Measurements from ENCODE around the gene NOC2L.
"Not testable (repeated sequence)": the region's sequence is repeated elsewhere in the genome, so short reads cannot be mapped to it uniquely, and the experiment has no call there.

NOC2L gene

GRCh38 chr1:993379-993995 lies 34.4 kb upstream of the NOC2L start:
- DNase-seq (ENCODE audit: low read depth in 2 of 2): no peak

- DNase-seq (ENCODE audit: low read depth in 2 of 2): no peak
Measured at GRCh38 chr1:992362-992761, 33.3 kb upstream of the NOC2L start.

GRCh38 chr1:991895-992294 lies 32.8 kb upstream of the NOC2L start:
- no peak for DNase-seq (ENCODE audit: low read depth in 2 of 2)

- DNase-seq (ENCODE audit: low read depth in 2 of 2): not testable (repeated sequence)
Measured at GRCh38 chr1:991275-991674, 32.2 kb upstream of the NOC2L start.

GRCh38 chr1:988061-988460 lies 29.0 kb upstream of the NOC2L start:
- not testable (repeated sequence) for DNase-seq (ENCODE audit: low read depth in 2 of 2)

- DNase-seq (ENCODE audit: low read depth in 2 of 2): no peak
Measured at GRCh38 chr1:985126-985525, 26.1 kb upstream of the NOC2L start.

- no peak for DNase-seq (ENCODE audit: low read depth in 2 of 2)
Measured at GRCh38 chr1:984476-984814, 25.4 kb upstream of the NOC2L start.

GRCh38 chr1:983798-984475 lies 24.9 kb upstream of the NOC2L start:
- peak; percentile 53 to 58 for DNase-seq (ENCODE audit: low read depth in 2 of 2)

- DNase-seq (ENCODE audit: low read depth in 2 of 2): no peak
Measured at GRCh38 chr1:982765-983436, 23.8 kb upstream of the NOC2L start.

- DNase-seq (ENCODE audit: low read depth in 2 of 2): no peak
Measured at GRCh38 chr1:981955-982558, 23.0 kb upstream of the NOC2L start, which contains the start of gene PERM1. Gene PERM1 (minus strand): TSS chr1:982093. CDS start chr1:981029, 1,064 bp downstream.

- no peak for DNase-seq (ENCODE audit: low read depth in 2 of 2)
Measured at GRCh38 chr1:981491-981954, 22.5 kb upstream of the NOC2L start.

- no peak for DNase-seq (ENCODE audit: low read depth in 2 of 2)
Measured at GRCh38 chr1:980602-981395, 21.7 kb upstream of the NOC2L start.

GRCh38 chr1:980137-980571 lies 21.1 kb upstream of the NOC2L start:
- no peak for DNase-seq (ENCODE audit: low read depth in 2 of 2)

GRCh38 chr1:979744-980072 lies 20.7 kb upstream of the NOC2L start:
- DNase-seq (ENCODE audit: low read depth in 2 of 2): no peak

- no peak for DNase-seq (ENCODE audit: low read depth in 2 of 2)
Measured at GRCh38 chr1:978835-979743, 20.0 kb upstream of the NOC2L start.

- DNase-seq (ENCODE audit: low read depth in 2 of 2): no peak
Measured at GRCh38 chr1:978069-978834, 19.2 kb upstream of the NOC2L start.

- DNase-seq (ENCODE audit: low read depth in 2 of 2): not testable (repeated sequence)
Measured at GRCh38 chr1:976791-977190, 17.7 kb upstream of the NOC2L start.

GRCh38 chr1:975896-976683 lies 17.0 kb upstream of the NOC2L start:
- peak; percentile 43 to 48 for DNase-seq (ENCODE audit: low read depth in 2 of 2)

GRCh38 chr1:975365-975764 lies 16.3 kb upstream of the NOC2L start:
- DNase-seq (ENCODE audit: low read depth in 2 of 2): no peak
